Ramos (cell line): Measurements from ENCODE around the gene BEND6.

Source experiments
- in situ Hi-C: fragments of 300-500 bp; cut with MboI; formaldehyde crosslinking; loops from one replicate; pipeline ENCODE4 v1.14.3; 2022; ENCODE audit warnings: low sequenced_read_pairs; ENCODE audit not compliant: unreplicated experiment

The BEND6 gene

DNA sequence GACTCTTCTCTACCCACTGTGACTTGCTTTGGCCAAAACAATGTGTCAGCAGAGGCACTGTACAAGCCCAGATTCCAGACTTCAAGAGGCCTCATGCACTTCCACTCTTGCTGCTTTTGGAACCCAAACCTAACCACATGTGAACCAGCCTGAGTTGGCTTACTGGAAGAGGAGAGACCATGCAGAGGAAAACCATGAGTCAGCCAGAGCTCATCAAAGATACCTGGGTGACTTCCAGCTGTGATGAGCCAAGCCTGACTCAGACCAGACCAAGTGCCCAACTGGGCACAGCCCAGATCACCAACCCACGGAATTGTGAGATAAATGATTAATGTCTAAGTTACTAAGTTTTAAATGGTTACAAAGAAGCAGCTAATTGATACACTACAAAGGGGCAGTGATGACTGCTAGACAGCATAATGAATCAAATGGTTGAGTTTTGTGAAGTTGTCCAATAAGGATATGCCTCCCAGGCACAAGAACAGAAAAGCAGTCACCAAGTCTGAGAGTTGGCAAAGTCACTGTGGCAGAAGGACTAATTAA is 16.2 kb upstream of the BEND6 start:
- in situ Hi-C loops = no loop called here

DNA sequence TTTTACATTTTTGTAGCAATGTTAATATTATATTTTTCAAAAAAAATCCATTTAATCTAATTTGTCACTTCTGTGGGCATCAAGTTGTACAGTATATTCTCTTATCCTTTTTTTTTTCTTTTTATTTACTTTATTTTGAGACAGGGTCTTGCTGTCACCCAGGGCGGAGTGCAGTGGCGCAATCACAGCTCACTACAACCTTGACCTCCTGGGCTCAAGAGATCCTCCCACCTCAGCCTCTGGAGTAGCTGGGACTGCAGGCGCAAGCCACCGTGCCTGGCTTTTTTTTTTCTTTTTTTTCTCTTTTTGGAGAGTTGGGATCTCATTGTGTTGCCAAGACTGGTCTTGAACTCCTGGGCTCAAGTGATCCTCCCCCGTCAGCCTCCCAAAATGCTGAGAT is 14.4 kb upstream of the BEND6 start:
- in situ Hi-C loops = no loop called here

DNA sequence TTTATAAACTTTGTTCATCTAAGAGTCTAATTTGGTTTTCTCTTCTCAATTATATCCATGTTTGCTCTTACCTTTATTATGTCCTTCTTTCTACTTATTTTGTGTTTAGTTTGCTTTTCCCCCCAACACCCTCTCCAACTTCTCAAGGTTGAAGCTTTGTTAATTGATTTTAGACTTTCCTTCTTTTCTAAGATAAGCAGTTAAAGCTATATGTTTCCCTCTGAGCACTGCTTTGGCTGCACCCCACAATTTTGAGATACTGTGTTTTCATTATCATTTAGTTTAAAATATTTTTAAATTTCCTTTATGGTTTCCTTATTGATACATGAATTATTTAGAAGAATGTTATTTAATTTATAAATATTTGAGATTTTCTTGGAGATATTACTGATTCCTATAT is 13.9 kb upstream of the BEND6 start:
- in situ Hi-C loops = no loop called here

DNA sequence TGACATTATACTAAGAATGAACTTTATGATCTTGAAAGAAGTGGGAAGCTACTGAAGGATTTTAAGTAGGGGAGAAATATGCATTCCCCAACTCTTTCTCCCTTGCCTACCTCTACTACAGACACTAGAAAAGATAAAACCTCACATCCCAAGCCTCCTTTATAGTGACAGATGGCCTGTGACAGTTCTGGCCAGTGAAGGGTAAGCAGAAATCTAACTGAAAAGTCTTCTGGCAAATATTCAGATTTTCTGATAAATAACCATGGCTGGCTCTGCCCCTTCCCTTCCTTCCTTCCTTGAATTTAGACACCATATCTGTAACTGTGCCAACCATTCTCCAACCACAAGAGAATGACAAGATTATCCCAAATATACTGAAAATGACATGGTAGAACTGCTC is 10.2 kb upstream of the BEND6 start:
- in situ Hi-C loops = no loop called here

DNA sequence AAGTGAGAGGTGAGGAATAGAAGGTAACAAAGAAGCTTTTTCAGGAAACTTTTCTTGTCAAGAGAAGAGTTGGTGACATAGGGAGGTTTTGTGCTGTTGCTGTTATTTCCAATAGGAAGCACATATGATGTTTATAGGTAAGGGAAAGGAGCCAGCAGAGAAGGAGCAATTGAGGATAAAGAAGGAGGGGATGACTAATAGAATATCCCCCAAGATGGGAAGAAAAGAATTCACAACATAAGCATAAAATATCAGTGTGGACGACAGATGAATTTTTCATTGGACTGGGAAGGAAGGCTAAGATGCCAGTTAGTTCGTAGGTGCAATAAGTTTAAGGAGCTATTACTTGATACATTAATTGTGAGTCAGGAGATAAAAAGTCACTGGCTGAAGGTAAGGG is 8.5 kb upstream of the BEND6 start:
- in situ Hi-C loops = no loop called here

DNA sequence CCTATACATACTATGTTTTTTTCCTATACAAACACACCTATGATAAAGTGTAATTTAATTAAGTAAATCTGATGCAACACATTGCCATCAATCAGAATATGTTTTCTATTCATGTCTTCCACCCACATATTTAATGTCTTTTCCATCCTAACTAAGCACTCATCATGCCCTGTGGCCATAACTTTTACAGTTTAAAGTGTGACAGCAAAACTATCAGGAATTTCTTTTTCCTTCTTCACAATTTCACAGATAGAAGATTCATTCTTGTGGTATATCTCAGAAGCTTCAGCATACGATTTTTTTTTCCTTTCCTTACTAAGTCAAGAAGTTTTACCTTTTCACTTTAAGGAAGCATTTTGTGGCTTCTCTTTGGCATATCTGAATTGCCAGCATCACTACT is 7.0 kb upstream of the BEND6 start:
- in situ Hi-C loops = no loop called here

DNA sequence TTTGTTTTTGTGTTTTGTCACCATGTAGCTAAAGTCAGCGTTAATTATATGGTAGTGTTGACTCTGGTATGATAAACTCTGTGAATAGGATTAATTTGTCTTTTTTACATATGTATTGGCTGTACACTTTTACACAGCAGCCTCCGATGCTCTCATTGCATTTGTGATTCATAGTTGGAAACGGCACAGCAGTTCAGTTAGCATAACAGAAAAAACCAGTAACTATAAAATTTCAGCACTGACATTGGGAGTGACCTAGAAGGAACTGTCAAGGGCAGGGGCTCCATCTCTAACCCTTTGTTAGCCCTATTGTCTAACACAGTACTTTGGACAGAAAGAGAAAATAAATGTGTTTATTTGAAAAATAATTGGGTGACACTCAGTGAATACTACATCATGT is 5.6 kb upstream of the BEND6 start:
- in situ Hi-C loops = no loop called here

DNA sequence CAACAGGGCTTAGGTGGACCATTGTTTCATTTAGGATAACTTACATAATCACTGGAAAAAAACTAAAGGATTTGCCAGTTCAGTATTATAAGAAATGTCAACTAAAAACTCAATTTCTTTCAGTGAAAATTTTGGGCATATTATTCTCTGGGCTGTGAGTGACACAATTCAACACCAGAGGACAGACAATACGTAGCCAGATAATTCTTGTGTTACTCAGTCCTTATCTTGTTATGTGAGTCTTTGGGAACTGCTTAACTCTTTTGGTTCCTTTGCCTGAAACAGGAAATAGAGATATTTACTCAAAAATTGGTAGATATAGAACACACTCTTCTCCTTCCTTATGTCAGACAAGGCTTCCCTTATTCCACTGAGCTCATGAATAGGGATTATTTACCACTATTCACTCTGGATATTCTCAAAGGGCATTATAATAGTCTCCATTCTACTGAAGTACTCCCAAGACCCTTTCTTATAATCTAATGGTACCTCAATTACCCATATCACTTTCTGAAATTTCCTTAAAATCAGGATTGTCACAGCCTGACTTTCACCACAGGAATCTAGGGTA is 4.9 kb upstream of the BEND6 start:
- in situ Hi-C loops = no loop called here

DNA sequence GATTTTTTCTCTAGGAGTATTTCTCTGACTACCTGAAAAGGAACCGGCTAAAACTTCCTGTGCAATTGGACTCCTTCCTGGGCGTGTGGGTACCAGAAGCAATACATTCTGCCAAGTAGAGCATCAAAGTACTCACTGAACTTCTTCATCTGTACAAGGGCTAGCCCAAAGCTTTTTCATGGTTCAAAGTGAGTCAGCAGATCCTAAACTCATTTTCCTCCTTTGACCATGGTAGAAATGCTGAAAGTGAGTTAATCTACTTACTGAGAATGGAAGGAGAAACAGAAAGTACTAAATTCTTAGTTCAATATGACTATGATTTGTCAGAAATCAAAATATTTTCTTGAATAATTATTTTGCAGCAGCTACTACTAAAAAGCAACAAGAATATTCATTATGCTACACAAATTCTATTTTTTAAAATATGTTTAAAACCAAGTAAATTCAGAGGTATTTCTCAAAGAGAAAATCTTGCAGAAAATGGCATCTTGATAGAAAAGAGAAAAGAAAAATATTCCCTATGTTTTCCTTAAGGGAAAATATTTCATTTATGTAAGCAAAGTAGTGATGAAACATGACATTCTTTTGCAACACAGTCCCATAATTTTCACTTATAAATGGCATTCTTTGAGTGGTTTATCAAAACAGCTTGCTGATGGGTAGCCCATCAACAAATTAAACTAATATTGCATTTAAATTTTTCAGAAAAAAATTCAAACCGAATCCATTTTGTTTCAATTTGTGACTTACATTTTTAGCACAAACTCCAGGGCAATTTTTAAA is 3.7 kb upstream of the BEND6 start:
- in situ Hi-C loops = no loop called here

DNA sequence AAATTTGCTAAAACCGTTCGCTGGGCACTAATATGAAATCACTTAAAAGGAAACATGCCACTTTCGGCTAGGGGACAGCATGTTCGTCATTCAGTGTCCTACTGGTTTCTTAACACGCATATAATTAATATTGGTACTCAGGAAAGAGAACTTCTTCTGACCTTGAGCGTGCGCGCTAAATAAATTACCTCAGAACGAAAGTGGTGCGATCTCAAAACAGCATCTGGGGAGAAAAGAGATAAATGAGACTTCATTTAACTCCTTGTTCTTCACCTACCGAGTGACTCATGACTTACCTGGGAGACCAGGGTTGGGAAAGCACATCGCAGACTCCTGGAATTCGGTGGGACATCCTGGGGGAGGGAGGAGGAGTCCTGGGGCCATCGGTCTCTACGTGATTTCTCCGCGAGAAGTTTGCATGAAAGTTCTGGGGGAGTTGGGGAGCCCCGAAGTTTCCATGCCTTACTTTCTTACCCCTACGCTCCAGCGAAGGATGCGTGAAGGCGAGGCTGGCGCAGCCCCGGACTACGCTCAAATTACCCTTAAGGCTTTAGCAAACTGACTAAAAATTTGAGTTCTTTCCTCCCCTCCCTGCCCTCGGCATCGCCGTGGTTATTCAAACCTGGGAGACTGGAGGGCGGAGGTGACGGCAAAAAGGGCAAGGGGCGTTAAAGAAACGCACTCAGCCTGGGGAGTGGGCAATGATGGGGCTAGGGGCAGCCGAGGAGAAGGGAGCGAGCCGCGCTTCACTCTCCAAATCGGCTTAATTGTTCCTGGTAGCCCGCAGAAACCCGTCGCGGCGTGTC is 1.1 kb upstream of the BEND6 start:
- in situ Hi-C loops = no loop called here

DNA sequence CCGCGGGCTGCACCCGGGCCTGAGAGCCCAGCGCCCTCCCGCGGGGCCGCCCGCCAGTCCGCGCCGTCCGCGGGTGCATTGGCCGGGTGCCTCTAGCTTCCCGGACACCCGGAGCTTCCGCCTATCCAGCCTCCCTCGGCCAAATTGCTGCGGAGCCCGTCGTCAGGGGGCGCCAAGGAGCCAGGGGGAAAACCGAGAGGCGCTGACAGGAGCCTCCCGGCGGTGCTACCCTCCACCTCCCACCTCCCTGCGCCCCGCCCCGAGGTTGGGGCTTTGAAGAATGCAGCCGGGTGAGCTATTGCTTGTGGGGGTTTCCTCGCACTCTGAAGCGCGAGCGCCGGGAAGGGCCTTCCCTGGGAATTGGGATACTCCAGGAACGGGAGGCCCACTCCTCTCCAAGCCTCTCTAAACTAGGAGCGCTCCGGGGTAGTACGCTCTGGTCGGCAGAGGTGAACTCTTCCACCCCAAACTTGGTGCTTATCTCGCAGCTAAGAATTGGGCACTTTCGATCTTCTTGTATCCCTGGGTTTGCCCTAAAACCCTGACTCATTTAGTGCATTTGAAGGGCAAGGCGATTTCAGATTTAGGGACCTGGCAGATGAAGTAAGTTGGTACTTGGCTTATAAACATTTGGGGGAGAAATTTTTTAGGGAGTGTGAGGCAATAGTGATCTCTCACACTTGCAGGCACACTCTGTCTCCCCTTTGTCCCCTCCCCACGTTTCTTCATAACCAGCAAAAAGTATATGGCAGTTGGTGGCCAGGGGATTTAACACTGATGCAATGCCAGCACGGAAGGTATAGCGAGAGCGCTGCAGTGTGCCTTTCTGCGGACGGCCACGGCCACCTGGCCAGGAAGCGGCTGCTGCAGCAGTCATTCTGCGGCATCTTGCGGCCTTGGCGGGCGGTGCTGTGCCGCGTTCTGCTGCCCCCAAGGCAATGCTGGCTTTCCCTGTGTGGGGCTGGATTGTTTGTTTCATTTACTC is 556 bp downstream of the BEND6 start:
- in situ Hi-C loops = no loop called here

DNA sequence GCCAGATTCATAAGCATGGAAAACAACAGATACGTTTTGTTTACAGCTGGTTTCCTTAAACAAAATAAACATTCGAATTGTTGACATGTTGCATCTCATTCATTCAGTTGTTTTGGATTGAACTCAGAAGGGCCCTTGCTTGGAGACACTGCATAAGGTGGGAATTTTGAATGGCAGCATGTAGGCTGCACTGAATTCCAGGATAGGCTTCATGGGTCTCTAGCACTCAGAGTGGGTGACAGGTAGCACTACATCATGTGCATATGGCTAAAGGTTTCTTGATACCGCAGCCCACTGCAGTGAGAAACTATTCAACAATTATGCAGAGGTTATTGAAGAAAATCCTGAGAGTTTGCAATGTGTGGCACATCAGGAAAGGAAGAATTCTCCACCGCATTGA is 1.6 kb downstream of the BEND6 start:
- in situ Hi-C loops = no loop called here

DNA sequence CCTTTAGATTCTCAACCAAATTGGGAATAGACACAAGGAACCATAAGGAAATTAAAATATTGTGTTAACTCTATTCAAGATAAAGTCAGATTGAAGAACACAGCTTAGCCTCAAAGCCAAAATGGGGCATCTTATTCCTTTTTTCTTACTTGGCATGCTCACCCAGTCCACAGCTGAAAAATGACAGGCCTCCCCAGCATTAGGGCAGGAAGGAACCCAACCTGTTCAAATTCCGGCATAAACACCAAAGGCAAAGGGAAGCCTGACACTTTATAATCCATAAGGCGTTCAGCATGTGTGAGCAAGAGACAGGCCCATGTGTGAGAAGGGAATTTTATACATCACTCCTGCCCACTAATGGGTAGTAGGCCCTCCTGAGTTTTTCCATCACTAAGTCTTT is 2.9 kb downstream of the BEND6 start:
- in situ Hi-C loops = no loop called here

DNA sequence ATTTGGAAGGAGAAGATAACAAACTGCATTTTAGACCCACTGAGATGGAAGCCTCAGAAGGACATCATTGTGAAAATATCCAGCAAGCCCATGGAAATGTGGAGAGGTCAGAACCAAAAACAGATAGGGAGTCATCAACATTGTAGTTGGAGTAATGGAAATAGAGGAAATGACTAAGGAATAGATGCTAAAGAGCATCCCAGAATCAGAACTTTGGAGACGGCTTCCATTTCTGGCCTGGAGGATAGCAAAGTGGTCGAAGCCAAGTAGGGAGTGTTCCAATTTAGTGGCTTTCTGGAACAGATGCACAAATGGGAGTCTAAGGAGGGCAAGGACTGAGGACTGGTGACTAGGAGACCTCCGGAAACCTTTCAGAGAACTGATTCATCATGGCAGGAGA is 3.6 kb downstream of the BEND6 start:
- in situ Hi-C loops = no loop called here

DNA sequence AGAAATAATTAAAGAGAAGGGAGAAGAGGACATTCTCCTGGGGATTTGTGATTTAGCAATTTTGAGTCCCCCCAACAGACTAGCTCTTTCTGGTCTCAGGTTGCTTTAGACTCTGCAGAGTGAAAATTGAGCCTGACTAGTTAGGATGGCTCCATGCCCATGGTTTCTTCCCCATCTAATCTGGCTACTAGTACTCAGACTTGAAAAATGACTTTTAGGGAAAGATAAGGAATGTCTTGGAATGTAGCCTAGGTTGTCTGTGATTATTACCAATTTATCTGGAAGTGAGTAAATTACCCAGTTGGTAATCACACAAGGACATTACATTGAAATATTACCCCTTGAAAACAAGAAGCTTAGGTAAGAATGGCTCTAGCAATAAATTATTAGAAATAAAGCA is 4.2 kb downstream of the BEND6 start:
- in situ Hi-C loops = no loop called here

DNA sequence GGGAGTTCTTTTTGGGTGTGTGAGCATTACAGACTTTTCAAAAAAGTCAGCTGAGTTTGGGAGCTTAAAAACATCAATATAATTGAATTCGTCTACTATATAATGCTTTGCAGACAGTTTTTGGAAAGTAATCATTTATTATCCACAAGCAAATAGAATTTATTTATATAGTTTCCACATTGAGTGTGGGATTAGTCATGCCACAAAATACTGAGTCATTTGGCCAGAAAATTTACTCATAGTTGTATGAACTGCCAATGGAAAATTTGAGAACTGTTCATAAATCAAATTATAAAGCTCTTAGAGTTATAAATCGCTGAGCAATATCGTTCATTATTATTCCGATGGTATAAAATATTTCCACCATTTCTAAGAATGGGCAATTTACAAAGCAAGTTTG is 5.0 kb downstream of the BEND6 start:
- in situ Hi-C loops = no loop called here

DNA sequence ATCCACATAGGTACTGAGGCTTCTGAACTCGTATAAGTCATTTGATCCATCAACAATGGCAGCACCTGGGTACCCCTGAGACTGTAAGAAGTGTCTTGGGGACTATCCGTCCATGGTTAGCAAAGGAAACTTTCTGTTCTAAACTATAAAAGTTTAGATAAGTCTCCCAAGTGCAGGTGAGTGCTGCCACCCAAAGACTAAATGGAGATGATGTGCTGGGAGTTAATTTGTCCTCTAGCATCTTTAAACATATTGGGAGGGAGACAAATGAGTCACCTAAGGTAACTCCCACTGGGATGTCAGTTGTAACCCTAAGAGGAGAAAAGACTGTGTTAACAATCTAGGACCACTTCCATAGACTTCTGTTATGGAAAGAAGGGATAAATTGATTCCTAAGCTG is 6.2 kb downstream of the BEND6 start:
- in situ Hi-C loops = no loop called here

DNA sequence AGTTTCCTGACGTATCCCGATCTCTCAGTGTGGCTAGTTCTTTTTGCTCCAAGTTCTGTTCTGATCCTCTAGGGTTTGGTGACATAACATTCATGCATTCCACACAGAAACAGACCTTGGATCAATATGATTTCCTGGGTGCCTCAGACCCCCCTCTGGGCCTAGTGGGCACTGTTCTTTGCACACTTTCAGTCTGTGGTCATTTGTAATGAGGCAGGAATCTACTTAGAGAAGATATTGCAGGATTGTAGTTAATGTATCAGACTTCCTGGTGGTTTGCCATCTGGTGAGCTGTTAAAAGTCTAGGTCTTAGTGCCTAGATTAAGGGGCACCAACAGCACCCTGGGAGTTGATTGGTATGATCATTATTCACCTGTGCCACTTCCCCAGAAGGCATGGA is 7.5 kb downstream of the BEND6 start:
- in situ Hi-C loops = no loop called here

DNA sequence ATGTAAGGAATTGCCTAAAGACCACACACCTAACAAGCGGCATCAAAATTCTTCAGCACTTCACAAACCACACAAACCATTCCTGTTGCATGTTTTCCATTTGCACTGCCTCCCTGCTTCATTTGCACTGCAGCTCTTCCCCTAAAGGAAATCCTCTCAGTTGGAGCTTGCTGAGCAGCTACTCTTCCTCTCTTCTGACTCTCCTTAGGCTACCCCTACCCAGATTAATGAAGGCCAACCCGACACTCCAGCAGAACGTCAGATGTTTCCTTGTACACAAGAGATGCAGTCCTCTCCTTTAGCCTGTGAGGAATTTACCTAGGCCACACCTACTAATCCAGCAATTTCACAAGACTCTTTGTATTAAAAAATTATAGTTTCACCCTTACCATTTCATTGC is 8.1 kb downstream of the BEND6 start:
- in situ Hi-C loops = no loop called here

DNA sequence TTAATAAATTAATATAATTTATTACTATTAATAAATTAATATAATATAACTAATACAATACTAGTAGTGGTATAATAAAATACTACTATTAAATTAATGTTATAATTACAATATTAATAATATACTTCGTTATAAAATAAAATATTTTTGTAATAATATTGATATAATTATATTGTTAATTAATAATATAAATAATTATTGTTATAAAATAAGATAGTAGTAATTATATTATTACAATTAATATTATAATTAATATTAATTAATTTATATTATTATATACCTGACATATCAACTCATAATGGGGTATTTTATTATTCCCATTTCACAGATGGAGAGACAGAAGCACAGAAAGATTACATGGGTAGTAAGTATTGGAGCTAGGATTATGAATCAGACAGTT is 8.9 kb downstream of the BEND6 start:
- in situ Hi-C loops = no loop called here
